ENCODE data around the gene ARHGEF2.

GRCh38 chr1:155971910-155972809 lies 6.2 kb downstream of the ARHGEF2 start:
- TF ChIP-seq CTCF (IDR thresholded peaks at IDR 0.05), result no peak
- no peak for TF ChIP-seq EZH2 (IDR thresholded peaks at IDR 0.05; ENCODE audit: borderline replicate concordance, insufficient read depth, low read depth, low read length, poor library complexity, severe bottlenecking)
